Ramos (cell line): ENCODE measurements around the gene MCM5.
"Not testable (repeated sequence)": the region's sequence is repeated elsewhere in the genome, so short reads cannot be mapped to it uniquely, and the experiment has no call there.

ENCODE experiments used
- in situ Hi-C: fragments of 300-500 bp; cut with MboI; formaldehyde crosslinking; loops from one replicate; pipeline ENCODE4 v1.14.3; 2022; ENCODE audit warnings: low sequenced_read_pairs; ENCODE audit not compliant: unreplicated experiment

The MCM5 gene

DNA sequence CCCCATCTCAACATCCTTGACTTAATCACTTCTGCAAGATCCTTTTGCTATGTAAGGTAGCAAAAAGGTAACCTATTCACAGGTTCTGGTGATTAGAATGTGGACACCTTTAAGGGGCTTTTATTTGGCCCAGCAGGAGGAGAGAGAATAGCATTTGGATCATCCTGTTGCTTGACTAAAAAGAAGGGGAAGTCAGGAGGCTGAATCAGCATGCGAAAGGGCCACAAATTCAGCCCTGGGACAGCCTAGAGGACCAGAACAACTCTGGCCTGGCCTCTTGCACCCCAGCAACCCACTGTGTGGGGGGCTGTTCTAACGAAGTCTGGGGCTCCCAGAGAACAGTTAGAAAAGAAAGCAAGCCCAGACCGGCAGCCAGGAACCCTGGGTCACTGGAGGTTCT, 22.2 kb upstream of the MCM5 start:
- in situ Hi-C loops = no loop called here

DNA sequence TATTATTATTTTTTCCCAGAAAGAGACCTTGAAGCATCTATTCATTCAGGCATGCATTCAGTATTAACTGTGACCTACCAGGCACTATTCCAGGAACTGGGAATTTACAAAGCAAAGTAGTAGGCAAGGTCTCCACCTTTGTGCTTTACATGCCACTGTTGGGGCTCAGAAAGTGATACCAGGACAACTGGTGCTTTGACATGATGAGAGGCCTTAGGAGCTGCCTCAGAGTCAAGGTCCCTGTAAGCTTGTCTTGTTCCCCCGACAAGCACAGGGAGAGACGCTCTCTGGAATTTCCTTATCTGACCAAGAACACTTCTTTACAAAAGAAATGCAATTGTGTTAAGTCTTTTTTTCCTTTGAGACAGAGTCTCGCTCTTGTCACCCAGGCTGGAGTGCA, 21.3 kb upstream of the MCM5 start:
- in situ Hi-C loops = no loop called here

DNA sequence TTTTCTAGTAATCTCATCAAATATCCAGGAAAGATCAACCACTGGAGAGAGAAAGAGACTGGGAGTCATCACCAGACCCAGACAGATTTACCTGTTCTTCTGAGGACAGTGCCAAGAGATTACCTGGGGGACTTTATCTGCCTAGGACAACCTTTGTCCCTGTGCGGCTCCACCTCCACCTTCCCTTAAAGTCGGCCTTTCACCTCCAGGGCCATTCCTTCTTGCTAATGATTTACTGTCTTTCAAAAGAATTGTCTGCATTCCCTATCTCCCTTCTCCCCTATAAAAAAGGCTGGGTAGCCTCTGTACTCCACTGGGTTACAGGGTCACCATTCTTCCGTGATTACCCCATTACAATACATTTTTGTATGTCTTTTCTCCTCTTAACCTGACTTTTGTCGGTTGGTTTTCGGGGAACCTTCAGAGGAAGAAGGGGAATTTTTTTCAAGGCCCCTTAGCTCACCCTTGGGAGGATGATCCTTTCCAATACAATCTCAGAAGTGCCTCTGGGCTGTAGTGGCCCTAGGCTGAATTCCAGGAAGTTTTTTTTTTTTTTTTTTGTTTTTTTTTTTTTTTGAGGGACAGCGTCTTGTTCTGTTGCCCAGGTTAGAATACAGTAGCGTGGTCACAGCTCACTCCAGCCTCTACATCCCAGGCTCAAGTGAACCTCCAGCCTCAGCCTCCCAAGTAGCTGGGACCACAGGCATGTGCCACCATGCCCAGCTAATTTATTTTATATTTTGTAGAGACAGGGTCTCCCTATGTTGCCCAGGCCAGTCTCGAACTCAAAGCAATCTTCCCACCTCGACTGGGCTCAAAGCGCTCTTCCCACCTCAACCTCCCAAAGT, 20.6 kb upstream of the MCM5 start:
- in situ Hi-C loops = no loop called here

DNA sequence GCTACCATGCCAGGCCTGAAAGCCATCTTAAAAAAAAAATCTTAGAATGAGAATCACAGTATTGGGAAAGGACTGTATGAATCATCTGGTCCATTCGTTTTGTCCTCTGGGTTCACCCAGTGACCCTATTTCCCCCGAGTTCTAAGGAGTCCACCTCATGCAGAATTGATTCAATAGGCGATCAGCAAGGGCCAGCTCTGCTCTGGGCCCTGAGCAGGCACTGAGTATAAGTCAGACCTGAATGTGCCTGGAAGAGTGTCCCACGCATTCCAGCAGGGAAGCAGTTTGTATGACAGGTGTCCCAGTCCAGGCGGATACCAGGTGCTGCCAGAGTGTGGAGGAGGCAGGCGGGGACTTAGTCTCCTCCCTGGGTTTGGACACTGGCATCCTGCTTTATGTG, 19.9 kb upstream of the MCM5 start:
- in situ Hi-C loops = no loop called here

DNA sequence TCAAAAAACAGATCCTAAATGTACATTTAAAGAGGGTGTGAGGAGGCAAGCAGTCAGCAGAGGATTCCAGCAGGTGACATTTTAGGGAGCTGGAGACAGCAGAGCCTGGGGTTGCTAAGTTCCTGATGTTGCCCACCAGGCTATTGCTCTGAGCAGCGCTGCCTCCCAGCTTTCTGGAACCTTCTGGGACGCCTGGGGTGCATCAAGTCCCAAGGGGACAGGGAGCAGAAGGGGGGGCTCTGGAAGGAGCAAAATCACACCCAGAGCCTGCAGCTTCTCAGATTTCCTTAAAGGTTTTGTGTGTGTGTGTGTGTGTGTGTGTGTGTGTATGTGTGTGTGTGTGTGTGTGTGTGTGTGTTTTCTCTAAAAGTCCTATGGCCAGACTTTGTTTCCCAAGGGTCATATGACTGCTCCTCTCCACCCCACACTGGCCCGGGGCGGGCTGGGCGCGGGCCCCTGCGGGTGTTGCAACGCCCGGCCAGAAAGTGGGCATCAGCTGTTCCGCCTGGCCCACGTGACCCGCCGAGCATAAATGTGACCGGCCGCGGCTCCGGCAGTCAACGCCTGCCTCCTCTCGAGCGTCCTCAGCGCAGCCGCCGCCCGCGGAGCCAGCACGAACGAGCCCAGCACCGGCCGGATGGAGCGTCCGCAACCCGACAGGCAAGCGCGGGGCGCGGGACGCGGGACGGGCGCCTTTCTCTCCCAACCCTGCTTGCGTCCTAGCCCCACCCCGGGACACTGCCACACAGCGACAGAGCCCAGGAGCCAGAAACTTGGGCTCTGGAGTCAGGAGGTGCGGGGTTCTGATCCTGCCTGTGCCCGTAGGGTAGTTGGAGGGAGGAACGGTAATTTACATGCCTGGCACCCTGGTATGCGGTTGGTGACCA, 19.2 kb upstream of the MCM5 start, which contains the start of gene HMOX1:
TSS of gene HMOX1 (plus strand) at position 560 of the 887 bp plus-strand sequence. CDS start at position 638, 78 bp downstream.
- in situ Hi-C loops = no loop called here

- in situ Hi-C loops = no loop called here
These were observed 18.4 kb upstream of the MCM5 start for GRCh38 chr22:35381424-35382009.

GRCh38 chr22:35383679-35384071, 16.3 kb upstream of the MCM5 start:
- in situ Hi-C loops = no loop called here

GRCh38 chr22:35384527-35384926, 15.4 kb upstream of the MCM5 start:
- in situ Hi-C loops = no loop called here

DNA sequence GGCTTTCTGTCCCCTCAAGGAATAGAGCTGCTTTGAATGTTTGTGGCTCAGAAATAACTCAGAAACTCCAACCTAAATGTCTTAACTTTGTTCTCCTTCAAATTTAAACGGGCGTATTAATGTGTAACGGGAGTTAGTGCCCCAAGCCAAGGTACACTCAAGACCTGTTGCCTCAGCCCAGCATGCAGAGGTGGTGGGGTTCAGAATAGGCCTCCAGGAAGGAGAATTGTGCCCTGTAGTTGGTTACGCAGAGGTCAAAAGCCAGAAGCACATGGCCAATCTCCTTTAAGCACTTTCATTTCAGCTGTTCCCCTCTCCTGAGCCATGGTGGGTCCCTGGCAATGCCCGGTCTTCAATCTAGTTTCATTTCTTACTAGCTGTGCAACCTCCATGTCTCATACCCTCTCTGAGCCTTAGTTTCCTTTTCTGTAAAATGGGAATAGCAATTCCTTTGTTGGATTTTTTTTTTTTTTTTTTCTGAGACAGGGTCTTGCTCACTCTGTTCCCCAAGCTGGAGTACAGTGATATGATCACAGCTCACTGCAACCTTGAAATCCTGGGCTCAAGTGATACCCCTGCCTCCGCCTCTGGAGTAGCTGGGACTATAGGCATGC, 14.9 kb upstream of the MCM5 start:
- in situ Hi-C loops = no loop called here

DNA sequence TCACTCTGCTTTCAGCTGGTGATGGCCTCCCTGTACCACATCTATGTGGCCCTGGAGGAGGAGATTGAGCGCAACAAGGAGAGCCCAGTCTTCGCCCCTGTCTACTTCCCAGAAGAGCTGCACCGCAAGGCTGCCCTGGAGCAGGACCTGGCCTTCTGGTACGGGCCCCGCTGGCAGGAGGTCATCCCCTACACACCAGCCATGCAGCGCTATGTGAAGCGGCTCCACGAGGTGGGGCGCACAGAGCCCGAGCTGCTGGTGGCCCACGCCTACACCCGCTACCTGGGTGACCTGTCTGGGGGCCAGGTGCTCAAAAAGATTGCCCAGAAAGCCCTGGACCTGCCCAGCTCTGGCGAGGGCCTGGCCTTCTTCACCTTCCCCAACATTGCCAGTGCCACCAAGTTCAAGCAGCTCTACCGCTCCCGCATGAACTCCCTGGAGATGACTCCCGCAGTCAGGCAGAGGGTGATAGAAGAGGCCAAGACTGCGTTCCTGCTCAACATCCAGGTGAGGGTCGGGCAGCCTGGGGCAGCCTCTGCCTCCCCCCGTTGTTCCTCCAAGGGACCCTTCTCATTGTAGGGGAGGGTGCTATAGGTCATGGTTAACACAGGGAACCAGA, 13.2 kb upstream of the MCM5 start:
- in situ Hi-C loops = no loop called here

DNA sequence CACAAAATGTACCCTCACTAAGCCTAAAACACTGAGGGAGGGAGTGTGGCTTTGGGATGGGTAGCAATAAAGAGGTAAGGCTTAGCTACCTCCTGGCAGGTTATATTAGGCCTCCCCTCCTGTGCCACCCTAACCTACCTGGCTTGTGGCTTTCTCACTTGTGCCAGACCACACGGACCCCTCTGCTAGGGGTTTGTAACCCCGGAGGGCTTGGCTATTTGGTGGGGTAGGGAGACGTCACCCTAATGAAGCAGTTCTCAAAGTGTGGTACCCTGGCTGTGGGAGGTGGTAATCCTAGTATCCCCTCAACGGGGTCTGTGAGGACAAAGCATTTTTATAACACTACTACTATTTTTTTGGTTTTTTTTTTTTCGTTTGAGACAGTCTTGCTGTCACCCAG, 9.0 kb upstream of the MCM5 start:
- in situ Hi-C loops = no loop called here

DNA sequence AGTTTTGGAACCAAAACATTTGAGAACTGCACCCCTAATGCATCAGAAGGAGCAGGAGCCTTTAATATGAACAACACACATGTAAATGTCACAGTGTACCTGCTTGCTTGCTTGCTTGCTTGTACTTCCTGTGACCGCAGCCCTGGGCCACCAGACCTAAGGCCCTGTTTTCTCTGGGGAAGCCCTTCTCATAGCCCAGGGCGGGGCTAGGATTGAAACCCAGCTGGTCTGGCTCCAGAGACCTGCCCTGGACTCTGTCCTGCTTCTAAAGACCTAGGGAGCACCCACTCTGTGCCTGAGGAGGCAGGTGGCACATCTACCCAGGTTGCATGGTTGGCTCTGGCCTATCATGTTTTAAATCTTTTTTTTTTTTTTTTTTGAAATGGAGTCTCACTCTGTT, 7.6 kb upstream of the MCM5 start:
- in situ Hi-C loops = no loop called here

DNA sequence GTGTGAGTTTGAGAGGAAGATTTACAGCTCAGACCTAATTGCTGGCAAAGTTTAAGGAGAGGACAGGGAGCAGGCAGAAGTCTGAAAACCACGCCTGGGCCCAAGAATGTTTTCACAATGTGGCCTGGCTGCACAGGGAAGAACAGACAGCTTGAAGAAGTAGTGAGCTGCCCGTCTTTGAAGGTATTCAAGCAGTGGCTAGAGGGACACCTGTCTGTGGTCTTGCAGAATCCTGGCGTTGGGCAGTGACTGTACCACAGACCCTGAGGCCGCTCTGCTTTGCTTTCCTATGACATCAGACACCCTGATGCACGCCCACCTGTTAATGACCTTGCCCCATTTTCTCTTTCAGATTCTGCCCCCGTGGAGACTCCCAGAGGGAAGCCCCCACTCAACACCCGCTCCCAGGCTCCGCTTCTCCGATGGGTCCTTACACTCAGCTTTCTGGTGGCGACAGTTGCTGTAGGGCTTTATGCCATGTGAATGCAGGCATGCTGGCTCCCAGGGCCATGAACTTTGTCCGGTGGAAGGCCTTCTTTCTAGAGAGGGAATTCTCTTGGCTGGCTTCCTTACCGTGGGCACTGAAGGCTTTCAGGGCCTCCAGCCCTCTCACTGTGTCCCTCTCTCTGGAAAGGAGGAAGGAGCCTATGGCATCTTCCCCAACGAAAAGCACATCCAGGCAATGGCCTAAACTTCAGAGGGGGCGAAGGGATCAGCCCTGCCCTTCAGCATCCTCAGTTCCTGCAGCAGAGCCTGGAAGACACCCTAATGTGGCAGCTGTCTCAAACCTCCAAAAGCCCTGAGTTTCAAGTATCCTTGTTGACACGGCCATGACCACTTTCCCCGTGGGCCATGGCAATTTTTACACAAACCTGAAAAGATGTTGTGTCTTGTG, 6.6 kb upstream of the MCM5 start:
- in situ Hi-C loops = no loop called here

GRCh38 chr22:35394011-35394312, 6.0 kb upstream of the MCM5 start:
- in situ Hi-C loops = no loop called here

- in situ Hi-C loops = no loop called here
These were observed 5.0 kb upstream of the MCM5 start for GRCh38 chr22:35394810-35395563.

- in situ Hi-C loops = not testable (repeated sequence)
These were observed 3.3 kb upstream of the MCM5 start for GRCh38 chr22:35396622-35397021.

- in situ Hi-C loops = no loop called here
These were observed 2.6 kb upstream of the MCM5 start for GRCh38 chr22:35397095-35397904.

DNA sequence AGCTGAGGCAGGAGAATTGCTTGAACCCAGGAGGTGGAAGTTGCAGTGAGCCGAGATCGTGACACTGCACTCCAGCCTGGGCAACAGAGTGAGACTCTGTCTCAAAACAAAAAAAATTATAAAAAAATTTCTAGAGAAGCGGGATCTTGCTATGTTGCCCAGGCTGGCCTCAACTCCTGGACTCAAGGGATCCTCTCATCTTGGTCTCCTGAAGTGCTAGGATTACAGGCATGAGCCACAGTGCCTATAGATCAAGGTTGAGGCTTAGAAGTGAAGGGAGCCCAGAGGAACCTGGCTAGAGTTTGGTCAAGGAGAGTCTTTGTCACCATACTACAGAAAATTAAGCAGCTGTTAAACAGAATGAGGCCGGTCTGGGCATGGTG, 1.4 kb upstream of the MCM5 start:
- in situ Hi-C loops = no loop called here
